ENCODE data around the gene SORCS2.

Gene SORCS2

GRCh38 chr4:7185487-7186030, 6.8 kb upstream of the SORCS2 start:
- FAIRE-seq (no peak), DNase-seq (ENCODE audit: insufficient read length, low spot score) (no peak)

GRCh38 chr4:7186031-7186430, 6.3 kb upstream of the SORCS2 start:
- FAIRE-seq (no peak), DNase-seq (ENCODE audit: insufficient read length, low spot score) (peak; percentile 53)

DNA sequence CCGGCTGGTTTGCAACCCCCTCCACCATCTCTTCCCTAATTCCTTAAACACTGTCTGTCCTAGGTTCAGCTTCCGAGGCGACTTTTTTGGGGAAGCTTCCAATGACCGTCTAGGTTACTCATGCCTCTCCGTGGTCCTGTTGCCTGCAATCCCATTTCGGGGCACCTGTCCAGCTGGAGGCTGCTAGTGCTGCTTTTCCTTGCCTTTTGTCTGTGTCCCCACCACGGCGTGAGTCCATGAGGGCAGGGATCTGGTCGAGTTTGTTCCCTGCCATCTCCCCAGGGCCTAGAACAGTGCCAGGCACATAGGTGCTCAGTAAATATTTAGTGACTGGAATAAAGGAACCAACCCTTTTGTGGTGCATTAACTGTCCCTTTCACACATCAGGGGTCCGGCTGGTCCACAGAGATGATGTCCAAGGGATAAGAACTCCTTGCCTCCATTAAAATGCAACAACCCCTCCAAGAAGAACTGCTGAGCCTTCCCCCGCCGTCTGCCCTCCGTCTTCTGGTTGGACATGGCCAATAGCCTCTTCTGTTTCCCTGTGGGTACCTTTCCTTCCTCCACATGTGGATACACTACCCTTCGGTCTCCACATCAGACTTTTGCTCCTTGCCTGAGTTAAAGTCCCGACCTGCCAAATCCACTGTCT, 5.7 kb upstream of the SORCS2 start:
- DNase-seq (ENCODE audit: insufficient read length, low spot score) (no peak), FAIRE-seq (no peak)

DNA sequence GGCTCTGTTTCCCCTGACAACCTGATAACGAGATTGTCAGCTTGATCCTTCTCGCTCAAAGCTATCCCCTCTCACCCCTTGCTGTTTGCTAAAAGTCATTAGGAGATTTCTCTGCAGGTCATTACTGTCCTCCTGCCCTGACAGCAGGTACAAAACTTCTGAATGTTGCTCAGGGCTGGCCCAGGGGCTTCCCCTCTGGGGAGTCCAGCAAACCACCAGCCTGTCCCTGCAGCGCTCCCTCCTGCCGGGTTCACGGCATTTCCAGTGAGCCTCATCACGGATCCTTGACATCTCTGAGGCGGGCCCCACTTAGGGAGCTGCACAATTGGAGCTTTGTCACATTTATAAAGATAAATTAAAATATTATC, 5.2 kb upstream of the SORCS2 start:
- DNase-seq (ENCODE audit: insufficient read length, low spot score): no peak
- FAIRE-seq: no peak

DNA sequence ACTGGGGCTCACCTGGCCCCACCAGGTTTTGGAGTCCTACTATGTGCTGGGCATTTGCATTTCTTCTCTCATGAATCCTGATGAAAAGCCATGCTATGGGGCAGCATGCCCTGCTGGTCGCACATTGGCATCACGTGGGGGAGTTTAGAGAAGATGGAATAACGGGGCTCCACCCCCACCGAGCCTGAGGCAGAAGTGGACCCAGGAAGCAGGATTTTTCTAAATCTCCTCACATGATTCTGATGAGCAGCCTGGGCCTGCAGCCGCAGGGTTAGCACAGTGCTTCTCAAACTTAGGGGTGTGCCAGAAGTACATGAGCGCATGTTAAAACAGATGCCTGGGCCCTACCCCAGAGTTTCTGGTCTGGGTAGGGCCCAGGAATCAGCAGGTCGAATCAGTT, 4.6 kb upstream of the SORCS2 start:
- FAIRE-seq (no peak), DNase-seq (ENCODE audit: insufficient read length, low spot score) (no peak)

GRCh38 chr4:7189066-7189465, 3.3 kb upstream of the SORCS2 start:
- FAIRE-seq (no peak), DNase-seq (ENCODE audit: insufficient read length, low spot score) (no peak)

- DNase-seq (ENCODE audit: insufficient read length, low spot score) (no peak), FAIRE-seq (peak; percentile 77)
Measured at GRCh38 chr4:7189475-7190277, 2.7 kb upstream of the SORCS2 start.

GRCh38 chr4:7190278-7190594, 2.1 kb upstream of the SORCS2 start:
- FAIRE-seq (no peak), DNase-seq (ENCODE audit: insufficient read length, low spot score) (no peak)

- no peak for DNase-seq (ENCODE audit: insufficient read length, low spot score)
- no peak for FAIRE-seq
Measured at GRCh38 chr4:7190691-7191545, 1.4 kb upstream of the SORCS2 start.

DNA sequence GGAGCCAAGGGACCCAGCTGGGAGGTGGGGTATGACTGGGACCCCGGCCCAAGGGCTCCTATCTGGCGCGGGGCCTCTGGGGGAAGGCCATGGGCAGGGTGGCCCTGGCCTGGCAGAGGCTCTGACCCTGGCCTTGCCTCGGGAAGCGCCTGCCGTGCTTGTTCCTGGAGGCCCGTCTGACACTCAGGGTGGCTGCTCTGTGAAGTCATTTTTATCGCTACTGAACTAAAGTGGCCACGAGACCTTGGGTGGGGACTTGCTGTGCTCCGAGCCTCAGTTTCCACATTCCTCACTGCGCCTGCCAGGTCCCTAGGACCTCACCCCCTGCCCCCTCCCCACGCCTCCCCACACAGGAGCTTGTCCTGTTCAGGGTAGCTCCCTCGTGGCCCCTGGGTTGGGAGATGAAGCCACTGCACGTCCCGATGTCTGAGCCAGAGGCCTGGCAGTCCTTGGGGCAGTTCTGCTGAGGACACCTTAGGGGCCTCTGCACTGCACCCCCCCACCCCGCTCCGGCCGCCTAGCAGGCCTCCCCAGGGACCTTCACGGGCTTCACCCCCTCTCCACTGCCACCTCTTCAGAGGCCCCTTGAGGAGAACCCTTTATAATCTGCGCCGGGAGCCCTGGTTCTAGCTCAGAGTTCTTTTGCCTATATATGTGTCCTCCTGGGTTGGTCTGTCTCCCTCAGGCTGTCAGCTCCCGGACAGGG, 639 bp upstream of the SORCS2 start:
- FAIRE-seq: no peak
- DNase-seq (ENCODE audit: insufficient read length, low spot score): no peak

DNA sequence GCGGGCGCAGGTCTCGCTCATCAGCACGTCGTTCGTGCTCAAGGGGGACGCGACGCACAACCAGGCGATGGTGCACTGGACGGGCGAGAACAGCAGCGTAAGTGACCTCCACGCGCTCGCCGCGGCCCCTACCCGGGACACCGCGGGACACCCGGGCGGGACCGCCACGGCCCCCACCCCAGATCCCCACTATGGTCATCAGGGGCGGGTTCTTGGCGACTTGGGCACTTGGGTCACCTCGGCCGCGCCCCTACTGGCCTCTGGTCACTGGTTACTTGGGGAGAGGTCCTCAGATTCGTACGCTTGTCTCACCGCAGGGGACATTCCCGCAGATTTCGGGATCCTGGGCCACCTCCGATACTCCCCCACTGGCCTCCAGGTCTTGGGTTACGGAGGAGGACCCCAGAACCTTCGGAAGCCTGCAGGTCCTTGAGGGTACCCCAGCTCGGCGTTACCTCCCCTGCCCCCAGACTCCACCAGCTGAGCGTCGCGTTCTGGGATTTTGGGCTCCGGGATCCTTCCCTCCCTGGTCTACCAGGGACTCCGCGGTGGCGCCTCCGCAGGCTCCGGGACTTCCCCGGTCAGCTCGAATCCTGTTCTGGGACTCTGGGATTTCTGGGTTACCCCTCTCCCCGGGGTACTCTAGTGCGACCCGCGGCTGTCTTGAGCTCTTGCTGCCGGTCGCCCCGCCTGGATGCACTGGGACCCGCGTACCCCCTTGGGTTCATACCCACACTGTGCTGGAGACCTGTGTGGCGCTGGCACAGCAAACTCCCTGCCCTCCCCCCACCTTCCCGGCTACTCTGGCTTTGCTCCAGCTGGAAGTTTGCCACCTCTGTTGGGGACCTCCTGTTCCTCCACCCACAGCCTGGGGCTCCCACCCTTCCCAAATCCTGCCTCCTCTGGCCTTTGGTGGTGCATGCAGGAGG, 956 bp downstream of the SORCS2 start:
- no peak for FAIRE-seq
- no peak for DNase-seq (ENCODE audit: insufficient read length, low spot score)

DNA sequence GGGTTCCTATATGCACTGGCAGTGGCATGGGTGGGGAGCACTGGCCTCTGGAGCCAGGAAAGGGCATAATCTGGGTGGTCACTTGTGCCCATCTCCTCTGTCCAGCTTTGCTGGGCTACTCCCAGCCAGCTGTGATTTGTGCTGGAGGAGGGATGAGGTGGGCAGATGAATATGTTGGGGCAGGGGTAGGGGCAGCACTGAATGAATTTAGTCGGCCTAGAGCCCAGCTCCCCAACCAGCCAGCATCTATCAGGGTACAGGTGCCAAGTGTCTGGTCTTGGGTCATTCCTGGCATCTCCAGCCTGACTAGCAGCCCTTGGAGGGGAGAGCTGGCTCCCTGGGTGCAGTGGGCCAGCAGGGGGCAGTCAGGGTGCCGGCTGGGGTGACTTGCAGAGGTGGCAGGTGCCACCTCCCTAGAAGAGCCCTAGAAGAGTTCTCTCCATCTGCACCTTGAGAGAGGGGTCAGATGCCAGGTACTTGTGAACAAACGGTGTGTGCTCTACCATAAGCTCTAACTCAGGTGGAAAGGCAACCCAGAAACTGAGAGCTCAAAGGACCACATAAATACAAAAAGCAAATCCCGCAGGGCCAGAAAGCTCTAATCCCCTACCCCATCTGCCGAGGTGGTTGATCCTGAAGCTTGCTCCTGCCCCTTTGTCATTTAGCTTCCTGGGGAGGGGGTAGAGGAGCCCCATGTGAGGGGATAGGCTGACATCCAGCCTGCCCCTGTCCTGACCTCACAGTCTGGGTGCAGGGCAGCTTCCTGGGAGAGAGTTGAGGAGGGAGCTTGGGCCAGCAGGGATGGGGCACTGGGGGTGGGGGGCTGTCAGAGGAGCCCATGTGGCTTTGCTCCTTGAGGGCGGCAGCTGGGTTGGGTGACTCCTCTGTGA, 2.2 kb downstream of the SORCS2 start:
- DNase-seq (ENCODE audit: insufficient read length, low spot score) (no peak), FAIRE-seq (no peak)

- DNase-seq (ENCODE audit: insufficient read length, low spot score) (no peak), FAIRE-seq (peak; percentile 20)
Measured at GRCh38 chr4:7195141-7195515, 2.8 kb downstream of the SORCS2 start.

DNA sequence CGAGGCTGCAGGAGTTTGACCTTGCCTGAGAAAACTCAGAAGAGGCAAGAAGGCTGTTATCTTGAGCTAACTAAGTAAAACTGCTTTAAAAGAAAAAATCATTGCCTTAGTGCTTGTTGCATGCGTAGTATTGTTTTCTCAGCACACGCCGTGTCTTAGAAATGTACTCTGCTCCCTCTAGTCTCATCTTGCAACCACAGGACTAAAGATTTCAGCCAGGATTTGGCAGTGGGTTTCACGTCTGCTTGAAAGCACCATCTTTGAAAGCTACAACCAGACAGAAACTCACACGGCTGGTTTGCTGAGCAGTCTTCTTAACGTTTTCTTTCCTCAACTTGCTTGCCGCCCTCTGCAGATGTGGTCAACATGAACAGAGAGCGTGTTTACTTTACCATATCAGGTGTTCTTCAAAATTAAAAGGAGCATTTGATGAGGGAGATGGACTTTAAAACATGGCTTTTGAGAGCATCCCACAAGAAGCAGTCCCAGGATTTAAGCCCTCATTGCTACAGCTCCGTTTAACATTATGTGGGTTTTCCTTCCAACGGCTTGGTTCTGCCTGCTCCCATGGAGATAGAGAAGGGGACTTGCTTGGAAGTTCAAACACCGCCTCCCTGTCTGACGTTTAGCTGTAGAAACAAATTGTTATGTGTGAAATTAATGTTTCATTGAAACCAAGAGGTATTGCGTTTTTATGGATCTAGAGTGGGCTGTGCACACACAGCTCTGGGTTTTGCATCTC, 3.4 kb downstream of the SORCS2 start:
- FAIRE-seq: no peak
- no peak for DNase-seq (ENCODE audit: insufficient read length, low spot score)

DNA sequence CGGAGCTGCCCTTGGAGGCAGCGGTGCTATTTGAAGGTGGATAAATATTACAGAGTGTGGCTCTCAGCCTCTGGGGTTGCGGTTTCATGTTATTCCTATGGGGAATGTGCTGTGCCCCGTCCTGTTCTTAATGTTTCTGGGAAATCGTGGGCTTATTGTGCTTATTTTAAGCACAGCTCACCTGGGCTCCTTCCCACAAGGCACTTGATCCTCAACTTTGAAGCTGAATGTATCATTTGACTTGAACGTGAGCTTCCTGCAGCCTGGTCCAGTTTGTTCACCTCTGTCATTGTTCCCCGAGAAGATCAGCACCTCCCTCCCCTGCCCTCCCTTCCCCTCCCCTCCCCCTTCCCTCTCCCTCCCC, 3.9 kb downstream of the SORCS2 start:
- FAIRE-seq (no peak), DNase-seq (ENCODE audit: insufficient read length, low spot score) (no peak)

GRCh38 chr4:7196736-7197135, 4.4 kb downstream of the SORCS2 start:
- DNase-seq (ENCODE audit: insufficient read length, low spot score): no peak
- peak; percentile 13 for FAIRE-seq

DNA sequence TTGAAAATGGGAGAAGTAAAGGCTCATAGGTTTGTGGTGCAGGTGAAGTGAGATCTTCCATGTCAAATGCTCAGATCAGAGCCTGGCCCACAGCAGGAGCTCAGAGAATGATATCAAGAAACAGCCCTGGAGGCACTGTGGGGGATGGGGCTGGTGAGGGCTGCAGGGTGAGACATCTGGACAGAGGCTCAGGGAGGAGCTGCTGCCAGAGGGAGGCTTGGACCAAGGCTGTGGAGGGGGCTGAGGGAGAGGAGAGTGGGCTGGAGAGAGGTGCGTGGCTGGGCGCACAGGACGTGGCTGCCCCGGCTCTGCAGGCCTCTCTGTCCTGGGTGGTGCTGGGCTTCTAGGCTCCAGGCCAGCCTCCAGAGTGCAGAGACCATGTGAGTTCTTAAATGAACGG, 5.6 kb downstream of the SORCS2 start:
- DNase-seq (ENCODE audit: insufficient read length, low spot score): no peak
- no peak for FAIRE-seq

GRCh38 chr4:7198440-7199128, 6.2 kb downstream of the SORCS2 start:
- DNase-seq (ENCODE audit: insufficient read length, low spot score): no peak
- no peak for FAIRE-seq
